ENCODE measurements around the gene NRAP. TPM values are rescaled to one million over a fixed set of nuclear protein-coding genes. Genes with fewer than 3 reads are reported as not detected.
A peak's percentile ranks its signal among the peaks of the same experiment; 100 is the strongest.

The NRAP gene
- total RNA-seq, 1 experiment from 2014 or later: 0.05 TPM

DNA sequence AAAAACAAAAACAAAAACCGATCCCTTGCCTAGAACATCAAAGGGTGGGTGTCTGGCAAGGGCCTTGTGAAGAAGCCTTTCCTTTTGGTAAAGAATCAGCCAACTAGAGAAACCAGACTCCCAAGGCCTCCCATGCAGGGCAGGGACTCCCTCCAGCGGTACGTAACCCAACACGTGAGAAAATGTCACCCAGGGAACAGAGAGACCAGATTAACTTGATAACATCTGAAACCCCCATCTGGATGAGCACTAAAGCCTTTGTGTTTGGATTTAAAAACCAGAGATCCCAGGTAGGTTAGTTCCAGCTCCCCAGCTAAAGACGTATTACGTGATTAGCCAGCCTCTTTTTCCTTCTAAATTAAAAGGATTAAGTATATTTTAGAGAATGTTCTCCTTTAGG lies 114.0 kb downstream of the NRAP start:
- no peaks in the 10 kb centered on the region for H3K36me3 ChIP-seq (ENCODE audit: control insufficient read depth, insufficient read depth, low read length)
- no peaks in the 10 kb centered on the region for H3K27me3 Mint-ChIP-seq (ENCODE audit: insufficient read depth, unreplicated experiment)
- TF ChIP-seq, protein P1, sequence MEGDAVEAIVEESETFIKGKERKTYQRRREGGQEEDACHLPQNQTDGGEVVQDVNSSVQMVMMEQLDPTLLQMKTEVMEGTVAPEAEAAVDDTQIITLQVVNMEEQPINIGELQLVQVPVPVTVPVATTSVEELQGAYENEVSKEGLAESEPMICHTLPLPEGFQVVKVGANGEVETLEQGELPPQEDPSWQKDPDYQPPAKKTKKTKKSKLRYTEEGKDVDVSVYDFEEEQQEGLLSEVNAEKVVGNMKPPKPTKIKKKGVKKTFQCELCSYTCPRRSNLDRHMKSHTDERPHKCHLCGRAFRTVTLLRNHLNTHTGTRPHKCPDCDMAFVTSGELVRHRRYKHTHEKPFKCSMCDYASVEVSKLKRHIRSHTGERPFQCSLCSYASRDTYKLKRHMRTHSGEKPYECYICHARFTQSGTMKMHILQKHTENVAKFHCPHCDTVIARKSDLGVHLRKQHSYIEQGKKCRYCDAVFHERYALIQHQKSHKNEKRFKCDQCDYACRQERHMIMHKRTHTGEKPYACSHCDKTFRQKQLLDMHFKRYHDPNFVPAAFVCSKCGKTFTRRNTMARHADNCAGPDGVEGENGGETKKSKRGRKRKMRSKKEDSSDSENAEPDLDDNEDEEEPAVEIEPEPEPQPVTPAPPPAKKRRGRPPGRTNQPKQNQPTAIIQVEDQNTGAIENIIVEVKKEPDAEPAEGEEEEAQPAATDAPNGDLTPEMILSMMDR (IDR thresholded peaks at IDR 0.05; ENCODE audit: insufficient read depth in 1 of 2, low read depth in 1 of 2, low read length in 1 of 2, severe bottlenecking in 1 of 2, unreplicated experiment in 1 of 2): no peak
- intact Hi-C loops (cut with micrococcal nuclease; ENCODE audit: unreplicated experiment): no loop called here
- H3K36me3 Mint-ChIP-seq (ENCODE audit: insufficient read depth, unreplicated experiment): no peaks in the 10 kb centered on the region
- BruUV-seq (replicated peaks): no TSS peak
- no peak overlapping the region for H3K27ac Mint-ChIP-seq (ENCODE audit: unreplicated experiment)
- H3K9me3 Mint-ChIP-seq (ENCODE audit: unreplicated experiment): peaks cover 10% of the 10 kb centered on the region
- H3K9me3 ChIP-seq: no peaks in the 10 kb centered on the region
- POLR2A ChIA-PET: no interaction called here
- H3K27me3 ChIP-seq (replicated peaks; ENCODE audit: control insufficient read depth, insufficient read depth, low read length): no peaks in the 10 kb centered on the region
- H3K4me3 Mint-ChIP-seq (ENCODE audit: unreplicated experiment): no peak overlapping the region
- CTCF ChIA-PET: no interaction called here
- DNase-seq: no peak
- H3K4me1 Mint-ChIP-seq (ENCODE audit: low read depth, unreplicated experiment): peaks cover 50% of the 10 kb centered on the region
- H3K4me1 ChIP-seq: peaks cover 45% of the 10 kb centered on the region
- H3K4me3 ChIP-seq (ENCODE audit: low read depth, low read length): no peak overlapping the region

DNA sequence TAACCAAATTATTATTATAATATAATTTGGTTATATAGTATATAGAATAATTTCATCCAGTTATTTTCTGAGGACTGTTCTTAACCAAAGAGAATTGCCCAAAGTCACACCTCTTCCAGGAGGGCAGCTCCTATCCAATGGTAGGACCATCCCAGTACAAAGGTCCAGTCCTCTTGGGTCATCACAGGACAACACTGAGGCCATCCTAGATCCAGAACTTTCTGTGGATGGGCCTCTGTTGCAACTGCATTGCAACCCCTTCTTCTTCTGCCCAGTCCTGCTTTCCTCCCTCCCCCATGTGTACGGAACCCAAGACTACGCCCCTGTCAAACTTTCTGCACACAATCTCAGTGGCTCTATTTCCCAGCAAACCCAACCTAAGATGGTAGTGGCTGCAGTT lies 116.4 kb downstream of the NRAP start:
- H3K4me1 Mint-ChIP-seq (ENCODE audit: low read depth, unreplicated experiment): peaks cover 26% of the 10 kb centered on the region
- TF ChIP-seq, protein P1 (IDR thresholded peaks at IDR 0.05; ENCODE audit: insufficient read depth in 1 of 2, low read depth in 1 of 2, low read length in 1 of 2, severe bottlenecking in 1 of 2, unreplicated experiment in 1 of 2): no peak
- H3K27me3 Mint-ChIP-seq (ENCODE audit: insufficient read depth, unreplicated experiment): no peaks in the 10 kb centered on the region
- no peak for DNase-seq
- no peaks in the 10 kb centered on the region for H3K36me3 ChIP-seq (ENCODE audit: control insufficient read depth, insufficient read depth, low read length)
- no peaks in the 10 kb centered on the region for H3K36me3 Mint-ChIP-seq (ENCODE audit: insufficient read depth, unreplicated experiment)
- intact Hi-C loops (cut with micrococcal nuclease; ENCODE audit: unreplicated experiment): no loop called here
- H3K4me3 Mint-ChIP-seq (ENCODE audit: unreplicated experiment): no peak overlapping the region
- no peak overlapping the region for H3K4me3 ChIP-seq (ENCODE audit: low read depth, low read length)
- ChIA-PET POLR2A (no interaction called here), CTCF (no interaction called here)
- no peaks in the 10 kb centered on the region for H3K27me3 ChIP-seq (replicated peaks; ENCODE audit: control insufficient read depth, insufficient read depth, low read length)
- H3K27ac Mint-ChIP-seq (ENCODE audit: unreplicated experiment): peak overlapping the region; percentile 8
- peaks cover 21% of the 10 kb centered on the region for H3K4me1 ChIP-seq
- no peaks in the 10 kb centered on the region for H3K9me3 ChIP-seq
- no TSS peak for BruUV-seq (replicated peaks)
- peaks cover 10% of the 10 kb centered on the region for H3K9me3 Mint-ChIP-seq (ENCODE audit: unreplicated experiment)

DNA sequence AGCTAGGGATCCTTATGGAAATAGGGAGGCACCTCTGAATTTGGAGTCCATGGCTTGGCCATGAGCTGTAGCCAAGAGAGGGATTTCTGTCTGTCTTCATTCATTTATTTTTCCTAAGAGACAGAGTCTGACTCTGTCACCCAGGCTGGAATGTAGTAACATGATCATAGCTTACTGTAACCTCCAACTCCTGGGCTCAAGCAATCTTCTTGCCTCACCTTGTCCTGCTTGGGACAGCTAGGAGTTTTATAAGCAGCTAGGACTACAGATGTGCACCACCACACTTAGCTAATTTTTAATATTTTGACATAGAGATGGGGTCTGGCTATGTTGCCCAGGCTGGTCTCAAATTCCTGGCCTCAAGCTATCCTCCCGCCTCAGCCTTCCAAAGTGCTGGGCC lies 119.4 kb downstream of the NRAP start:
- H3K36me3 Mint-ChIP-seq (ENCODE audit: insufficient read depth, unreplicated experiment): no peaks in the 10 kb centered on the region
- Histone ChIP-seq H3K36me3 (ENCODE audit: control insufficient read depth, insufficient read depth, low read length) (no peaks in the 10 kb centered on the region), H3K27me3 (replicated peaks; ENCODE audit: control insufficient read depth, insufficient read depth, low read length) (no peaks in the 10 kb centered on the region), H3K4me1 (peaks cover 27% of the 10 kb centered on the region), H3K4me3 (ENCODE audit: low read depth, low read length) (no peak overlapping the region), H3K9me3 (no peaks in the 10 kb centered on the region)
- intact Hi-C loops (cut with micrococcal nuclease; ENCODE audit: unreplicated experiment): no loop called here
- no peak for DNase-seq
- H3K4me1 Mint-ChIP-seq (ENCODE audit: low read depth, unreplicated experiment): peaks cover 28% of the 10 kb centered on the region
- POLR2A ChIA-PET: no interaction called here
- H3K4me3 Mint-ChIP-seq (ENCODE audit: unreplicated experiment): no peak overlapping the region
- TF ChIP-seq, protein P1 (IDR thresholded peaks at IDR 0.05; ENCODE audit: insufficient read depth in 1 of 2, low read depth in 1 of 2, low read length in 1 of 2, severe bottlenecking in 1 of 2, unreplicated experiment in 1 of 2): no peak
- CTCF ChIA-PET: interaction anchor here (0.6 kb wide), 1 partner anchor 1378 kb away, joined by 3 read pairs; no protein-coding TSS in a partner anchor
- H3K9me3 Mint-ChIP-seq (ENCODE audit: unreplicated experiment): no peaks in the 10 kb centered on the region
- H3K27me3 Mint-ChIP-seq (ENCODE audit: insufficient read depth, unreplicated experiment): no peaks in the 10 kb centered on the region
- no TSS peak for BruUV-seq (replicated peaks)
- no peak overlapping the region for H3K27ac Mint-ChIP-seq (ENCODE audit: unreplicated experiment)

All from Caco-2 (cell line).